Neutrophil (primary cell): ENCODE measurements around the gene MCF2L.

Experiments used
- H3K27ac ChIP-seq: fragments of 200-600 bp; sonication (generic); 2 replicates; pipeline ENCODE4 v1.5.1; 2016; ENCODE audit warnings: mild to moderate bottlenecking, moderate library complexity
- H3K27me3 ChIP-seq: fragments of 200-600 bp; sonication (generic); 2 replicates; pipeline ENCODE4 v1.6.0; 2016; ENCODE audit warnings: mild to moderate bottlenecking
- H3K36me3 ChIP-seq: fragments of 200-600 bp; sonication (generic); 2 replicates; pipeline ENCODE4 v1.5.1; 2017
- H3K4me1 ChIP-seq, 2 experiments: fragments of 200-600 bp in 1 of 2; sonication (generic) in 1 of 2; 1 replicate in 1 of 2; 2 replicates in 1 of 2; pipeline versions ENCODE4 v1.5.1 to v1.6.1; 2013 to 2016; ENCODE audit warnings: low read depth in 1 of 2, low read length in 1 of 2, mild to moderate bottlenecking in 1 of 2, moderate library complexity in 1 of 2; ENCODE audit not compliant: control insufficient read depth in 1 of 2, insufficient read depth in 1 of 2
- H3K4me3 ChIP-seq, 2 experiments: fragments of 200-600 bp in 1 of 2; sonication (generic) in 1 of 2; 1 replicate in 1 of 2; 2 replicates in 1 of 2; pipeline ENCODE4 v1.5.1; 2013 to 2016; ENCODE audit warnings: low read depth in 1 of 2, low read length in 1 of 2, mild to moderate bottlenecking in 1 of 2, moderate library complexity in 1 of 2
- H3K9me3 ChIP-seq: fragments of 200-600 bp; sonication (generic); 2 replicates; pipeline ENCODE4 v1.5.1; 2016
- CTCF ChIP-seq: fragments of 200-600 bp; sonication (generic); IDR thresholded peaks from 2 replicates; pipeline ENCODE4 v1.5.1; 2016; ENCODE audit warnings: antibody characterized with exemption

MCF2L gene

GRCh38 chr13:113064000-113064533 is 95.1 kb downstream of the MCF2L start:
- Histone ChIP-seq H3K36me3 (no peaks in the 10 kb centered on the region), H3K27ac (no peak overlapping the region), H3K27me3 (no peaks in the 10 kb centered on the region), H3K9me3 (no peaks in the 10 kb centered on the region), H3K4me1 (no peaks in the 10 kb centered on the region), H3K4me3 (no peak overlapping the region)
- TF ChIP-seq CTCF: no peak

DNA sequence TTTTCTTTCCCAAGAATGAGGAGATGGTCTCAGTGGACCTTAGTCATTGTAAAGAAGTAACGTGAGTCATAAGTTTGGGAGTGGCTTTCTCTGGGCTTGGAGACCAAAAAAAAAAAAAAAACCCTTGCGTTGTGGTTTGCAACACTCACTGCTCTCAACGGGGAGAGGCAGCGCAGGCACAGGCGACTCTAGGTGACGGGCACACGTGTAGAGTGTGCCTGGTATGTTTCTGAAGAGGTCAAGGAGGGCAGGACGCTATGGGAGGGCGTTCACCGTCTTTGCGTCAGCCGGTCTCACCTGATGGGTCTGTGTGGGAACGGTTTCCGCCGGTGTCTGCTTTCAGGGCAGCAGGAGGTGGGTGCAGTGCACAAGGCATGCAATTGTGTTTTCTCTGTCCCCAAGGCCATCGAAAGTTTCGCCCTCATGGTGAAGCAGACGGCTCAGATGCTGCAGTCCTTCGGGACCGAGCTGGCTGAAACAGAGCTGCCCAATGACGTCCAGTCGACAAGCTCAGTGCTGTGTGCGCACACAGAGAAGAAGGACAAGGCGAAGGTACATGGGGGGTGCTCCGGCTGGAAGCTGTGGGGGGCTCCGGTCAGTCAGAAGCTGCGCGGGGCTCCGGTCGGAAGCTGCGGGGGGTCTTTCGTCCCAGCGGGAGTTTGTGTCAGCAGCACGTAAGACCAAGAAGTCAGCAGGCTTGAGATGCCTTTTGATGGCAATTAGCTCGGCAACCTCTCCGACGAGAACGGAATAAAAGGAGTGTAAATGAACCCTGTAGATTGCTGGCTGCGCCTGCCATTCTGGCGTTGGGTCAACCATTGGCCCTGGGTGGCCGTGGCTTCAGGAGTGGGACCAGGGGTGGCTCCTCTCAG is 95.8 kb downstream of the MCF2L start:
- no peak overlapping the region for H3K4me3 ChIP-seq
- H3K9me3 ChIP-seq: no peaks in the 10 kb centered on the region
- TF ChIP-seq CTCF: no peak
- H3K4me1 ChIP-seq: no peaks in the 10 kb centered on the region
- H3K27me3 ChIP-seq: no peaks in the 10 kb centered on the region
- no peaks in the 10 kb centered on the region for H3K36me3 ChIP-seq
- no peak overlapping the region for H3K27ac ChIP-seq

- H3K4me1 ChIP-seq: no peaks in the 10 kb centered on the region
These were observed 96.6 kb downstream of the MCF2L start for GRCh38 chr13:113065406-113066141.

GRCh38 chr13:113066142-113066455 is 97.1 kb downstream of the MCF2L start:
- Histone ChIP-seq H3K27ac (no peak overlapping the region), H3K27me3 (no peaks in the 10 kb centered on the region), H3K4me1 (no peaks in the 10 kb centered on the region), H3K36me3 (no peaks in the 10 kb centered on the region), H3K4me3 (no peak overlapping the region), H3K9me3 (no peaks in the 10 kb centered on the region)
- TF ChIP-seq CTCF: no peak

More at GRCh38 chr13:113065406-113066141, 96.6 kb downstream of the MCF2L start:
- TF ChIP-seq CTCF: no peak
- Histone ChIP-seq H3K27ac (no peak overlapping the region), H3K36me3 (no peaks in the 10 kb centered on the region), H3K27me3 (no peaks in the 10 kb centered on the region), H3K9me3 (no peaks in the 10 kb centered on the region), H3K4me3 (no peak overlapping the region)

- Histone ChIP-seq H3K4me3 (no peak overlapping the region), H3K4me1 (no peaks in the 10 kb centered on the region), H3K27ac (no peak overlapping the region), H3K36me3 (no peaks in the 10 kb centered on the region), H3K9me3 (no peaks in the 10 kb centered on the region), H3K27me3 (no peaks in the 10 kb centered on the region)
- TF ChIP-seq CTCF: no peak
These were observed 97.7 kb downstream of the MCF2L start for GRCh38 chr13:113066746-113067145.
